Dedifferentiated amniotic fluid mesenchymal stem cell (primary cell): ENCODE data around the gene NTSR1.

ENCODE experiments used
- DNase-seq: peaks from one replicate; pipeline ENCODE4 v3.0.0-alpha.2; 2016; ENCODE audit errors: extremely low spot score

Gene NTSR1

GRCh38 chr20:62709537-62709905 is 885 bp downstream of the NTSR1 start:
- no peak for DNase-seq

DNA sequence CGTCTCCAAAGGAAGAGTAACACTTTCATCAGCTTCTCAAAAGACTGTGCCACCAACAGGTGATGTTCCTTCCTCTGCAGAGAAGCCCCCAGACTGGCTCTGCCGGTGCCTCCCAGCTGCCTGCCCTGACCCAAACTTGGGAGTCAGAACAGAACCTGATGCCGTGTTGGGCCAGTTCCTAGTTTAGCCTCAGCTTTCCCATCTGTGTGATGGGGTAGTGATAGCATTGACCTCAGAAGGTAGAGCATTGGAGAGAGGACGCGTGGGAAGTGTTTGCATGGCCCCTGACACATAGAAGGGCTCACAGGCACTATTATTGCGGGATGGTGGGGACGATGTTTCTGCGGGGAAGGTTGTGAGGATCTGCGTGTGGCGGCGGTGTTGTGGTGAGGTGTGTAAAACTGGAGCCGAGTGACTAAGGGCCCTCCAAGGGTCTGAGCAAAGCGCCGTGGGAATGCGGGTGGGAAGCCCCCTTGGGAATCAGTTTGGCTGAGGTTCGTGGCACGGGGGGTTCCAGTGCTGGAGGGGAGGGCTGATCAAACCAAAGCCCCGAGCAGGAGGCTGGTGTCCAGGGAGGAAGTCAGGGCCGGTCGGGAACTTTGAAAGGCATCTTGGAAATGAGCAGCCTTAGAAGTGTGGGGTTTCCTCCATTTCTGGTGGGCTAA is 1.7 kb downstream of the NTSR1 start:
- DNase-seq = no peak

GRCh38 chr20:62710886-62711702 is 2.5 kb downstream of the NTSR1 start:
- DNase-seq = no peak

GRCh38 chr20:62711703-62712101 is 3.1 kb downstream of the NTSR1 start:
- DNase-seq = no peak

DNA sequence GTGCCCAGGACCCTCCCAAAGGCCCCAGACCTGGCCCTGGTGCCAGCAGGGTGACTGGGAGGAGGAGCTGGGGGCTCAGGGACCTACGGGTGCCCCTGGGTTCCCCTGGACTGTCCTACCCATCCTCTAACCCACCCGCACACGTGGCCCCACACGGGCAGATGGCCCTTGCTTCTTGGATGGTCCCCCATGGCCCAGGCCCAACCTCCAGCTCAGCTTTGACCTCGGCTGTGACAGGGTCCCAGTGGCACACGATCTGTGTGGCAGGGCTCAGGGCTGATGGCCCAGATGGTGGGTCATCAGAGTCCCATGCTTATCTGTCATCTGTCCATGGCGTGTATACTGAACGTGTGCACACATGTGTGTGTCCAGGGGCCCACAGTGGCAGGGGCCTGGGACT is 4.0 kb downstream of the NTSR1 start:
- DNase-seq = no peak

GRCh38 chr20:62714006-62714405 is 5.4 kb downstream of the NTSR1 start:
- DNase-seq = no peak

DNA sequence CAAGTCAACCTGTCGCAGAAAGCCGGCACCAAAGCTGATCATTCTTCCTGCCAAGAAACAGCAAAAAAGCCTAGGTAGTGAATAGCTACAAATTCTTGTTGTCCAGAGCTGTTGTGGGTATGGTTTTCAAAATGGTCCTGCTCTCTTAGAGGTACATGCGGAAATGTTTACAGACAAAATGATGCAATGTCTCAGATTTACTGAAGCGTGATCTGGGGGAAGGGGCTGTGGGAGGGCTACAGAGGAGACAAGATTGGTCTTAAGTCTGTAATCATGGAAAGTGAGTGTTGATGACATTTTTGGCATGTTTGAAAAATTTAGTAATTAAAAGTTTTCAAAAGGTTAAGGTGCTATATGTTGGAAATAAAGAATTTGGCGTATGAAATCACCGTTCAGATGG is 6.2 kb downstream of the NTSR1 start:
- no peak for DNase-seq

- no peak for DNase-seq
Observed at GRCh38 chr20:62715201-62715600, 6.6 kb downstream of the NTSR1 start.

GRCh38 chr20:62716198-62716940 is 7.7 kb downstream of the NTSR1 start:
- no peak for DNase-seq

- DNase-seq = no peak
Observed at GRCh38 chr20:62716941-62717310, 8.3 kb downstream of the NTSR1 start.

DNA sequence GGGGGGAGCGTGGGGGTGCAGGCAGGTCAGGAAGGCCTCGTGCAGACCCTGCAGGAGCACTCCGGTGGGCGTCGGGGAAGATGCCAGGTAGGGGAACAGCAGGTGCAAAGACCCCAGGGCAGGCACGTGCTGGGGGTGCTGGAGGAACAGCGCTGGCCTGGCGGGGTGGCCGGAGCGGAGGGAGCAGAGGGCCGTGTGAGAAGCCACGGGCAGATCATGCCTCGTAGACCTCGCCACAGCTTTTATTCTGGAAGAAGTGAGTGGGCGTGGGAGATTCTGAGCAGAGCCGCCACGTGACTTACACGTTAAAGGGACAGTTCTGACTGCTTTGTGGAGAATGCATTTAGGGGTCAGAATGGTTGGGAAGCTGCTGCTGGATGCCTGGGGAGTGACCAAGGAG is 9.3 kb downstream of the NTSR1 start:
- DNase-seq = no peak

DNA sequence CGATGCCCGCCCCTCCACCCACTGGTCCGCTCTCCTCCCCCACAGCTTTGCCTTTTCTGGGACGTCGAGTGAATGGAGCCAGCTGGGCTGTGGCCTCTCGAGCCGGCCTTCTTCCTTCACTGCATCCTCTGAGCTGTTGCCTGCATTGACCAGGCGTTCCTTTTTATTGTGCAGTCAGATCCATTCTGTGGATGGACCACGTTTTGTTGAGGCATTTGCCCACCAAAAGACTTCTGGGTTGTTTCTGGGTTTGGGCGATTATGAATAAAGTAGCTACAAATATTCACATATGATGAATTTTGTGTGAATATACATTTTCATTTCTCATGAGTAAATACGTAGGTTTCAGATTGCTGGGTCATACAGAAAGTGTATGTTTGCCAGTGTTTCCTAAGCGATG is 9.9 kb downstream of the NTSR1 start:
- DNase-seq = no peak

- DNase-seq = no peak
Observed at GRCh38 chr20:62719250-62719935, 10.8 kb downstream of the NTSR1 start.

- DNase-seq = no peak
Observed at GRCh38 chr20:62721511-62722370, 13.1 kb downstream of the NTSR1 start.

DNA sequence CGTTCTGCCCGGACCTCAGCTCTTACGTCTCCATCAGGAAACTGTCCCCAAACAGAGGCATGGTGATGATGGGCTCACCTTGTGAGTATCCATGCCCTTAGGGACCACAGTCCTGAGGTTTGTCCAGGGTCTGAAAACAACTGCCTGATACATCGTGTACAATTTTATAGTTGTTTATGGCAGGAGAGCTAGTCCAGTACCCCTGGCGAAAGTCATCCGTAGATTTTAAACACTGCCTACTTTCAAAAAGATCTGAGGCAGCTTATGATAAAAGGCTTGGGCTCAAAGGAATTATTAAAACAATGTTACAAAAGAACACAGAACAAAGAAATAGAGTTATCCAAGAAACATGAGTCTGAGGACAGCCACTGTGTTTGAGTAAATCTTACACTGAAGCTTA is 14.0 kb downstream of the NTSR1 start:
- no peak for DNase-seq

- no peak for DNase-seq
Observed at GRCh38 chr20:62723351-62723750, 14.7 kb downstream of the NTSR1 start.

DNA sequence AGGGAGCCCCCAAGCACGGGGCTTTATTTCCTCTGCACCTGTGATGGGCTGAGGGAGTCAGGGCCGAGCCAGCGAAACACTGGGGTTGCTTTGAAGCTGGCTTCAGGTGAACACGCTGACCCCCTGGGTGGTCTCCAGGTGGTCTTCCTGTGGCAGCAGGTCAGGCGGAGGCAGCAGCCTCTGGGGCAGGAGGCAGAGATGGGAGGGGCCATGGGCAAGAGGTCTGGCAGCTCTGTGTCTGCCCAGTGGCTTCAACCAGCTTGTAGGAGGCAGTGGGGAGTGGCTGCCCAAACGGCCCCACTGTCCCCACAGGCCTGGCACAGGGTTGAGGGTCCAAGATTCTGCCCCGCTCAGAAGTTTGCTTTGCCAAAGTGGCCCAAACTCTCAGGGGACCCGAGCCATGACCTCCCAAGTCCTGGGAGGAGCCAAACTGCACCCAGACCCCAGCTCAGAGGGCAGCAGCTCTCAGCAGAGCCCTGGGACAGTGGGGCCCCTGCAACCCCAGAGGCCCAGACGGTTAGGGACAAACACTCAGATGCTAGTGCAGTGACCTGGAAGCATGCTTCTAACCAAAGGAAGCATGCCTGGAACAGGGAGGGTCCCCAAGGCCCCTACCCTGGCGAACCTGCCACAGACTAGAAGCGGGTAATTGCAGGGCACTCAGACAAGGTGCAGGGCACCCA is 15.3 kb downstream of the NTSR1 start:
- DNase-seq = no peak

GRCh38 chr20:62724692-62725595 is 16.3 kb downstream of the NTSR1 start:
- no peak for DNase-seq

DNA sequence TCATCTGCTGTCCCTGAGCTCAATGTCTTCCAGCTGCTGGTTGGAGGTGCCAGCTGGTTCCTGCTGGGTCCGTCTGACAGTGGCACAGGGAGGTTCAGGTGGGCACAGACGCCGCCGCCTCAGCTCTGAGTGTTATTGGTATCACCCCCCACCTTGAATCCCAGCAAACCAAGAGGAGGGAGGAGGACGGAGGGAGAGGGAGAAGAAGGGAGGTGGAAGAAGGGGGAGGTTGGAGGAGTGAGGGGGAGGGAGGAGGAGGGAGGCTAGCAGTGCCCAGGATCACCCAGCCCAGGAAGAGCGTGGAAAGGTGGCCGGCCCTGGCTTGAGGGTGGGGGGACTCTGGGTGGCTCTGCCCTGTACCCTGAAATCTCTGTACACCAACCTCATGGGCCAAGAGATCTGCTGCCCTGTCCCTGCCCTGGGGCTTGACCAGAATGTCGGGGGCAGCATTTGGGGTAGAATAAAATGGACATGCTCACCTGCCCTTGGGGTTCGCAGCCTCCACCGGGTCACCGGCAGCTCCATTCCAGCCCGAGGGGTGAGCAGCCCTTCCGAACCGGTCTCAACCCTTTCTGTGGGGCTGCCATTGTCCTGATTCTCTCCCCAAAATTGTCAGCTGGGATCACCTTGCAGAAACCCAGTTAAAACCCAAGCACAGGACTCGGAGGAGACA is 17.1 kb downstream of the NTSR1 start:
- no peak for DNase-seq
